ENCODE results near the gene RCBTB1.

DNA sequence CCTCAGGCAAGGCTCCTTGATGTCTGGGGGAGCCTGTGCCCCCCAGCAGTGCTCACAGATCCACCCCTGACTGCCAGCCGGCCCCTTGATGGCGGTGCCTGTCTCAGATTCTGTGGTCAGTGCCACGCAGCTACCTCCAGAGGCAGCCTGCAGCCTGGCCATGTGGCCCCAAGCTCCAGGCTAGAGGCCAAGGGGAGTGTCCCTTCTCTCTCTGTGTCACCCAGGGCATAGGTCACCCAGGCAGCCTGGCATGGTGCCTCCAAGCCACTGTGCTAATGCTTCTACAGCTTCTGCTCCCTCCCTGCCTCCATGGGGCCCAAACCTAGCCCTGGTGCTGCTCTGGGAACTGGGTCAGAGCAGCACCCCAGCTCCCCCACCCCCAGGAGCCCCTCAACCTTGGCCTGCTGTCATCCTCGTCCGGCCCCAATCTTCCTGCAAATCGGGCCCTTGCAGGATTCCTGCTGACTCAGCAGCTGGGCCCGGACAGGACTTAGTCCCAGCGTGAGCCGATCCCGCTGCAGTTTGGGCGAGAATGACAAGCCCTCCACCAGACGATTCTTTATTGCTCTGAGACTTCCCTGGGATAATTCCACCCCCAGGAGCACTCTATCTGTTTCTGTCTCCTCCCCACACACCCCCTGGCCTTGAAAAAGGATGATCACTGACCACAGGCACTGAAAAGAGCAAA is 40.2 kb upstream of the RCBTB1 start:
- TF ChIP-seq POLR2A (IDR thresholded peaks at IDR 0.05; ENCODE audit: low read depth, low read length) (no peak), GATA2 (IDR thresholded peaks at IDR 0.05; ENCODE audit: insufficient read depth, insufficient read length, low read depth, low read length) (no peak), CTCF (IDR thresholded peaks at IDR 0.05; ENCODE audit: extremely low read depth in 1 of 2, insufficient read depth in 1 of 2, low read depth in 1 of 2, low read length in 2 of 2) (no peak)
